ENCODE measurements around the gene CRYGA. TPM values are rescaled to one million over a fixed set of nuclear protein-coding genes. Genes with fewer than 3 reads are reported as not detected.

Gene CRYGA
- total RNA-seq, 2 experiments from 2014 or later, result not detected

GRCh38 chr2:208186893-208187292 lies 23.5 kb upstream of the CRYGA start:
- Mint-ChIP-seq H3K4me1 (ENCODE audit: low read depth) (no peaks in the 10 kb centered on the region), H3K27me3 (peaks cover 8% of the 10 kb centered on the region), H3K9me3 (no peaks in the 10 kb centered on the region), H3K27ac (no peak overlapping the region), H3K36me3 (ENCODE audit: low read depth) (no peaks in the 10 kb centered on the region), H3K4me3 (no peak overlapping the region)
- POLR2A ChIA-PET, result no interaction called here
- no peak for DNase-seq
- no peak for ATAC-seq
- CTCF ChIA-PET, result no interaction called here
- intact Hi-C loops (cut with micrococcal nuclease), result no loop called here
- no peak for TF ChIP-seq CTCF (IDR thresholded peaks at IDR 0.05)

- DNase-seq (no peak), ATAC-seq (no peak)
- intact Hi-C loops (cut with micrococcal nuclease), result no loop called here
- no peak overlapping the region for H3K4me3 Mint-ChIP-seq
- H3K36me3 Mint-ChIP-seq (ENCODE audit: low read depth), result no peaks in the 10 kb centered on the region
- ChIA-PET POLR2A (no interaction called here), CTCF (interaction anchor here (3.5 kb wide), 1 partner anchor 11 kb away, joined by 11 read pairs; no protein-coding TSS in a partner anchor)
- no peak for TF ChIP-seq CTCF (IDR thresholded peaks at IDR 0.05)
- H3K4me1 Mint-ChIP-seq (ENCODE audit: low read depth), result no peaks in the 10 kb centered on the region
- no peaks in the 10 kb centered on the region for H3K9me3 Mint-ChIP-seq
- no peak overlapping the region for H3K27ac Mint-ChIP-seq
- H3K27me3 Mint-ChIP-seq, result peaks cover 8% of the 10 kb centered on the region
Measured at GRCh38 chr2:208186465-208186864, 23.1 kb upstream of the CRYGA start.

GRCh38 chr2:208183972-208184705 lies 20.8 kb upstream of the CRYGA start:
- intact Hi-C loops (cut with micrococcal nuclease), result no loop called here
- no peaks in the 10 kb centered on the region for H3K36me3 Mint-ChIP-seq (ENCODE audit: low read depth)
- peaks cover 8% of the 10 kb centered on the region for H3K27me3 Mint-ChIP-seq
- no peaks in the 10 kb centered on the region for H3K9me3 Mint-ChIP-seq
- ChIA-PET POLR2A (no interaction called here), CTCF (interaction anchor here (3.5 kb wide), 1 partner anchor 9 kb away, joined by 11 read pairs; no protein-coding TSS in a partner anchor)
- no peak for TF ChIP-seq CTCF (IDR thresholded peaks at IDR 0.05)
- DNase-seq, result no peak
- ATAC-seq, result no peak
- no peak overlapping the region for H3K27ac Mint-ChIP-seq
- H3K4me3 Mint-ChIP-seq, result no peak overlapping the region
- no peaks in the 10 kb centered on the region for H3K4me1 Mint-ChIP-seq (ENCODE audit: low read depth)

DNA sequence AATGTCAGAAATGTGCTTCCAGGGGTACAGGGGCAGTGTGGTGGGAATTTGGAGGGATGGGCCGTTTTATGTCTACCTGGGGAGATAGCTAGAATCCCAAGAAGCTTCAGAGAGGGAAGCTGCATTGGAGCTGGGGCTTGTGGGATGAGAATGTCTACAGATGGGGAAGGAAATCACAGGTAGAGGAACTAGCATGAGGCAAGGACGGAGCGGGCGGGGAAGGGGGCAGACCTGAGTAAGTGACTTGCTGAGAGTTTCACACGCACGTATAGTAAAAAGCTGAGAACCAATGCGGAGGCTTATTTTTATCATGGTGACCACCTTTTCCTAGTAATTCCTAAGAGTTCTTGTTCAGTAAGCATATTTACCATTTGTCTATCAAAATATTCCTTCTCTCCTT lies 20.1 kb upstream of the CRYGA start:
- ChIA-PET POLR2A (no interaction called here), CTCF (interaction anchor here (3.5 kb wide), 1 partner anchor 8 kb away, joined by 11 read pairs; no protein-coding TSS in a partner anchor)
- Mint-ChIP-seq H3K27ac (no peak overlapping the region), H3K4me1 (ENCODE audit: low read depth) (no peaks in the 10 kb centered on the region), H3K27me3 (peaks cover 8% of the 10 kb centered on the region), H3K9me3 (no peaks in the 10 kb centered on the region), H3K4me3 (no peak overlapping the region), H3K36me3 (ENCODE audit: low read depth) (no peaks in the 10 kb centered on the region)
- no peak for DNase-seq
- intact Hi-C loops (cut with micrococcal nuclease), result no loop called here
- ATAC-seq, result no peak
- TF ChIP-seq CTCF (IDR thresholded peaks at IDR 0.05), result no peak

DNA sequence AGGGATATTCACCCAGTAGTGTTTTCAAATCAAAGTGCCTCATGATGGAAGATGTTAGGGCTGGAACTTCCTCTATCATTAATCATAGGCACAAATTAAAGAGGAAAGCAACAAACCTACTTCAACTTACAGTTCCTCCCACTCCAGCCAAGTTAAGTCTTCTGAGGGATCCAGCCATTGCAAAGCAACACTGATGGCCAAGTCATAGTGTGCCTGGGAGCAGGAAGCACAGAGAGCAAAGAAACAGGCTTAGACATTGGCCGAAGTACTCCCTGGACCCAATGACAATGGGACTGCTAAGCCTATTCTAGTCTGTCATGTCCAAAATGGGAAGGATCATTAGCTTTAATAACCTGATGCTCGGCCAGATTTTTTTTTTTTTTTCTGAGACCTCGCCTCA lies 19.4 kb upstream of the CRYGA start:
- H3K27me3 Mint-ChIP-seq, result peaks cover 8% of the 10 kb centered on the region
- no peak for ATAC-seq

More for the DNA sequence above, 19.4 kb upstream of the CRYGA start:
- POLR2A ChIA-PET, result no interaction called here
- no peaks in the 10 kb centered on the region for H3K36me3 Mint-ChIP-seq (ENCODE audit: low read depth)
- no peaks in the 10 kb centered on the region for H3K9me3 Mint-ChIP-seq
- intact Hi-C loops (cut with micrococcal nuclease), result no loop called here
- no peak overlapping the region for H3K4me3 Mint-ChIP-seq
- H3K27ac Mint-ChIP-seq, result no peak overlapping the region
- no peaks in the 10 kb centered on the region for H3K4me1 Mint-ChIP-seq (ENCODE audit: low read depth)
- DNase-seq, result no peak
- CTCF ChIA-PET, result no interaction called here
- TF ChIP-seq CTCF (IDR thresholded peaks at IDR 0.05), result no peak
